Measurements from ENCODE around the gene INSL3. TPM values are rescaled to one million over a fixed set of nuclear protein-coding genes. Genes with fewer than 3 reads are reported as not detected.
"Not testable (repeated sequence)": the region's sequence is repeated elsewhere in the genome, so short reads cannot be mapped to it uniquely, and the experiment has no call there.

Gene INSL3
- total and polyA plus RNA-seq, 3 donors from 2014 or later = 39.0 to 1,477 (median 183) TPM

DNA sequence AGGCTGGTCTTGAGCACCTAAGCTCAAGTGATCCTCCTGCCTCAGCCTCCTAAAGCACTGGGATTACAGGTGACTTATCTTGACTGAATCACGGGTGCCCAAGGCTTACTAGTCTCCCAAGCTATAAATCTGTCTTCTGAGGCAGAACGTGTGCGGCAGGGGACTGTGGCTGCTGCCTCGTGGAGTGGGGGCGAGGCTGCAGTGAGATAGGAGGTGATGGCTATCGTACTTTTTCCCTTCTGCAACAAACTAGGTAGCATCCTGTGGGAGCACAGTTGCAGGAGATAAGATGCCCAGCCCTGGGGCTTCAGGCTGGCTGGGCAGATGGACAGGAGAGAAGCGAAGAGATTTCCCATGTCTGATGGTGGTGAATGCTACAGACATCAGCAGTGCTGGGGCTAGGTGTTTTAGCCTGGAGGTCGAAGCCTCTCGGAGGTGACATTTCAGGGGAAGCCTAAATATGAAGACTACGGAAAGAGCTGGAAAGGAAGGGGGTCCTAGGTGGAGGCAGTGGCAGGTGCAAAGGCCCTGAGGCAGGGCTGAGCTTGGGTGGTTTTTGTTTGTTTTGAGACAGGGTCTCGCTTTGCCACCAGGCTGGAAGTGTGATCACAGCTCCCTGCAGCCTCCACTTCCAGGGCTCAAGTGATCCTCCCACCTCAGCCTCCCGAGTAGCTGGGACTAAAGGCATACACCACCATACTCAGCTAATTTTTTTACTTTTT lies 19.0 kb downstream of the INSL3 start:
- Histone ChIP-seq H3K27me3 (no peaks in the 10 kb centered on the region), H3K36me3 (ENCODE audit: low read depth, missing control alignments) (no peaks in the 10 kb centered on the region), H3K9me3 (no peaks in the 10 kb centered on the region), H3K4me3 (no peak overlapping the region), H3K4me1 (no peaks in the 10 kb centered on the region), H3K27ac (no peak overlapping the region)
- WGBS, 2 donors = 75 to 79% methylated on average over 12 of the region's 12 CpGs
- TF ChIP-seq, protein P1, sequence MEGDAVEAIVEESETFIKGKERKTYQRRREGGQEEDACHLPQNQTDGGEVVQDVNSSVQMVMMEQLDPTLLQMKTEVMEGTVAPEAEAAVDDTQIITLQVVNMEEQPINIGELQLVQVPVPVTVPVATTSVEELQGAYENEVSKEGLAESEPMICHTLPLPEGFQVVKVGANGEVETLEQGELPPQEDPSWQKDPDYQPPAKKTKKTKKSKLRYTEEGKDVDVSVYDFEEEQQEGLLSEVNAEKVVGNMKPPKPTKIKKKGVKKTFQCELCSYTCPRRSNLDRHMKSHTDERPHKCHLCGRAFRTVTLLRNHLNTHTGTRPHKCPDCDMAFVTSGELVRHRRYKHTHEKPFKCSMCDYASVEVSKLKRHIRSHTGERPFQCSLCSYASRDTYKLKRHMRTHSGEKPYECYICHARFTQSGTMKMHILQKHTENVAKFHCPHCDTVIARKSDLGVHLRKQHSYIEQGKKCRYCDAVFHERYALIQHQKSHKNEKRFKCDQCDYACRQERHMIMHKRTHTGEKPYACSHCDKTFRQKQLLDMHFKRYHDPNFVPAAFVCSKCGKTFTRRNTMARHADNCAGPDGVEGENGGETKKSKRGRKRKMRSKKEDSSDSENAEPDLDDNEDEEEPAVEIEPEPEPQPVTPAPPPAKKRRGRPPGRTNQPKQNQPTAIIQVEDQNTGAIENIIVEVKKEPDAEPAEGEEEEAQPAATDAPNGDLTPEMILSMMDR (IDR thresholded peaks at IDR 0.05) = no peak
- TF ChIP-seq POLR2A (IDR thresholded peaks at IDR 0.05) = no peak
- intact Hi-C loops (cut with DNase I; ENCODE audit: low total_unique reads) = no loop called here
- no peak for DNase-seq

DNA sequence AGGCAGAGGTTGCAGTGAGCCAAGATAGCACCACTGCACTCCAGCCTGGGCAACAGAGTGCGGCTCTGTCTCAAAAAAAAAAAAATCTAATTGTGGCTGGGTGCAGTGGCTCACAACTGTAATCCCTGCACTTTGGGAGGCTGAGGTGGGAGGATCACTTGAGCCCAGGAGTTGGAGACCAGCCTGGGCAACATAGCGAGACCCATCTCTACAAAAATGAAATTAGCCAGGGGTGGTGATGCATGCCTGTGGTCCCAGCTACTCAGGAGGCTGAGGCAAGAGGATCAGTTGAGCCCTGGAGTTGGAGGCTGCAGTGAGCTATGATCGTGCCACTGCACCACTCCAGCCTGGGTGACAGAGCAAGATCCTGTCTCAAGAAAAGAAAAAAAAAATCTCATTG lies 22.7 kb downstream of the INSL3 start:
- H3K36me3 ChIP-seq (ENCODE audit: low read depth, missing control alignments); H3K9me3 ChIP-seq; intact Hi-C loops (cut with DNase I; ENCODE audit: low total_unique reads); H3K27ac ChIP-seq; H3K4me3 ChIP-seq; H3K27me3 ChIP-seq; DNase-seq: not testable (repeated sequence)
- H3K4me1 ChIP-seq = peaks cover 11% of the 10 kb centered on the region
- 91 to 92% methylated on average over 3 of the region's 3 CpGs for WGBS, 2 donors

DNA sequence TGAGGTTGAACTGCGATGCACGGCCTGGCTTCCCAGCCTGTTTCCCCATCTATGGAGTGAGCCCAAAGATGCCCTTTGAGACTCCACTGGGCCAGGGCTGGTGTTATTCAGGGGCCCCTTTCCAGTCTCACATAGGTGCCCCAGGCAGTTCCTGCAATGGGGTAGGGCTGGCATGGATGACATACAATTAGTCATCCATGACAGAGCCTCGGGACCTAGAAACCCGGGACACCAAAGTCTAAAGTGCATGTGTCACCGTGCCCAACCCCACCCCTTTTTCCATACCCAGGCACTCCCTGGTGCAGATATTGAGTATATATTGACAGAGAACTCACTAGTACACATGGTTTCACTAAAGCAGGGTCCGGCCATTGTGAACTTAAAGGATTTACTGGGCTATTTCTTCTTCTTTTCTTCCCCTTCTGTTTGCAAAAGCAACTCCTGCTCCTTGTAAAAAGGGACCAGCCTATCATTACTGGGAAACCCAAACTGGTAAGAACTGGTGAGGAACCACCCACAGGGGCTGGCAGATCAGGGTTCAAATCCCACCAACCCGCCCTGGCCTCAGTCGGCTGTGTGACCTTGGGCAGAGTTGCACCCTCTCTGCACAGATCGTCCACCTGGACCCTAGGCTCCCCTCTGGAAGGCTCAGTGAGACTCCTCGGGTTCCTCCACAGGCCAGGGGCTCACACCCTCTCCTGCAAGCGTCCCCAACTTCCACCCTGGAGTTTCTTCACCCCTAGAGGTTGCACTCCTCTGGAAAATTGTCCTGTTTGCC lies 23.7 kb downstream of the INSL3 start:
- no peak for TF ChIP-seq POLR2A (IDR thresholded peaks at IDR 0.05)
- WGBS, 2 donors = 70 to 80% methylated on average over 7 to 11 of the region's 11 CpGs
- Histone ChIP-seq H3K4me3 (no peak overlapping the region), H3K27me3 (no peaks in the 10 kb centered on the region), H3K27ac (no peak overlapping the region), H3K36me3 (ENCODE audit: low read depth, missing control alignments) (no peaks in the 10 kb centered on the region), H3K9me3 (no peaks in the 10 kb centered on the region), H3K4me1 (peaks cover 11% of the 10 kb centered on the region)
- DNase-seq = no peak
- intact Hi-C loops (cut with DNase I; ENCODE audit: low total_unique reads) = no loop called here

DNA sequence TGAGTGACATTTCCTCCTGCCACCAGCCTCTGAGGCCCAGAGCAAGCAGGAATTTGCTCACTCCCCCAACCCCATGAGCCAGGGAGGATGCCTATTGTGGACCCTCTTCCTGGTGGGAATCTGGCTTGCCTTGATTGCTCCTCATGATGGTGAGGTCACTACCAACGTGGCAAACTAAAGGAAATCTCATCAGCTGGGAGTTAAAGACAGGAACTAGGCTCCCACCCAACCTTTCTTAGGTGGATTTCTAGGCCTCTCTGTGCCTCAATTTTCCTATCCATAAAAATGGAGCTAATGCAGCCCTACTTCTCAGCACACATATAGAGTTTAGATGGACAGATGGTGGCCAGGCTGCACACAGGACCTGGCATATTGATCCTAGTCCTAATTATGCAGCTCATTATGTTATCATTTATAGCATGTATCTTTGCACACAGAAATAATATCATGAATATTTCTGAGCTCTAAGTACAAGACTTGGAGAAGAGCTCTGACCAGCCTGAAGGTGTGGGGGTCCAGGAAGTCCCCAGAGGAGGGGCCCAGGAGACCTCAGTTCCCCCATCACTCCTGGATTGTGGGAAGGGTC lies 24.4 kb downstream of the INSL3 start:
- WGBS, 2 donors = 80 to 89% methylated on average over 1 of the region's 1 CpG
- Histone ChIP-seq H3K9me3 (no peaks in the 10 kb centered on the region), H3K27ac (no peak overlapping the region), H3K27me3 (no peaks in the 10 kb centered on the region), H3K4me1 (peaks cover 11% of the 10 kb centered on the region), H3K4me3 (no peak overlapping the region), H3K36me3 (ENCODE audit: low read depth, missing control alignments) (no peaks in the 10 kb centered on the region)
- intact Hi-C loops (cut with DNase I; ENCODE audit: low total_unique reads) = no loop called here
- no peak for DNase-seq
- TF ChIP-seq POLR2A (IDR thresholded peaks at IDR 0.05) = no peak
- TF ChIP-seq, protein P1 (IDR thresholded peaks at IDR 0.05) = no peak

DNA sequence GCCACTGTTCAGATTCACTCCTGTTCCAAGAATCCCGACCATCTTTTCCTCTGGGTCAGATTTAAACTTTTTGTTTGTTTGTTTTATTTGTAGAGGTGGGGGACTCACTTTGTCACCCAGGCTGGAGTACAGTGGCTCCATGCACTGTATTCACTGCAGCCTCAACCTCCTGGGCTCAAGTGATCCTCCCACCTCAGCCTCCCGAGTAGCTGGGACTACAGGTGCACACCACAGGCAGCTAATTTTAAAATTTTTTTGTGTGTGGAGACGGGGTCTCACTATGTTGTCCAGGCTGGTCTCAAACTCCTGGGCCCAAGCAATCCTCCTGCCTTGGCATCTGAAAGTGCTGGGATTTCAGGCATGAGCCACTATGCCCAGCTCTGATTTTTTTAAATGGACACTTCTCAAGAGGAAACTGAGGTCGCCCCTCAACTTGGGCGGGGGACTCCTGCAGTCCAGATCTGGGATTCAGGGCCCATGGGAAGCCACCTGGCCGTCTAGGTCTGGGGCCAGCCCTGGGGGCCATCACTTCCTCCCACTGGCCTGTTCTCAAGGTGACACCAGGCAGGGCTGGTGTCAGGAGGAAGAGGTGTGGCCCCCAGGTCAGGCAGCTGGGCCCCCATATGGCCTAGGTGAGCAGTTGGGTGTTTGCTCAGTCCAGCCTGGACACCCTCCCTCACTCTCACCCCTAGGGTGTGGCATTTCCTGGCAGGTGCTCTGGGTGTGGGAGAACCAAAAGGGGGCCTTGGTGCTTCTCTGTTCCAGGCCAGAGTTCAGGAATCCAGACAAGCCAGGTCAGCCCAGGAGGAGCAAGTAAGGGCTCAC lies 25.1 kb downstream of the INSL3 start:
- peaks cover 15% of the 10 kb centered on the region for H3K4me1 ChIP-seq
- 70 to 80% methylated on average over 4 to 6 of the region's 6 CpGs for WGBS, 2 donors
- no peak overlapping the region for H3K27ac ChIP-seq
- TF ChIP-seq, protein P1 (IDR thresholded peaks at IDR 0.05) = no peak
- TF ChIP-seq POLR2A (IDR thresholded peaks at IDR 0.05) = no peak
- no peaks in the 10 kb centered on the region for H3K36me3 ChIP-seq (ENCODE audit: low read depth, missing control alignments)
- DNase-seq = no peak
- no peaks in the 10 kb centered on the region for H3K9me3 ChIP-seq
- H3K27me3 ChIP-seq = no peaks in the 10 kb centered on the region
- no peak overlapping the region for H3K4me3 ChIP-seq
- intact Hi-C loops (cut with DNase I; ENCODE audit: low total_unique reads) = no loop called here
